Panc1 (cell line): ENCODE data around the gene PHRF1. TPM values are rescaled to one million over a fixed set of nuclear protein-coding genes. Genes with fewer than 3 reads are reported as not detected.

Source experiments
- ATAC-seq: fragments of 200-7000 bp; cut with Tn5 transposase; 2 replicates; pipeline ENCODE4 v1.9.1; 2020; ENCODE audit warnings: mild to moderate bottlenecking, moderate library complexity
- BruUV-seq: library from RNA; stranded (reverse); fragments of 400-500 nt; replicated peaks from 2 replicates; lab custom pipeline; 2021; lab: Mats Ljungman, UMichigan
- CTCF ChIA-PET: fragments of 300-600 bp; sonication (Branson Sonifier 250); formaldehyde crosslinking; loops from one replicate; lab custom pipeline; 2022; ENCODE audit warnings: antibody characterized with exemption; lab: Charles Lee
- POLR2A ChIA-PET: fragments of 300-600 bp; sonication (Branson Sonifier 250); formaldehyde crosslinking; loops from one replicate; lab custom pipeline; 2022; ENCODE audit warnings: antibody characterized with exemption; lab: Charles Lee
- DNase-seq: peaks from one replicate; pipeline ENCODE4 v3.0.0-alpha.2; 2010; ENCODE audit warnings: low read depth, low spot score
- H3K27ac ChIP-seq: 2 replicates; pipeline ENCODE4 v1.5.1; 2011; ENCODE audit warnings: mild to moderate bottlenecking, low read length, inconsistent platforms
- H3K27me3 ChIP-seq: fragments of 200-500 bp; sonication (Bioruptor generic); 2 replicates; pipeline ENCODE4 v1.6.0; 2014; ENCODE audit warnings: low read length, inconsistent platforms; ENCODE audit not compliant: control insufficient read depth, insufficient read depth
- H3K36me3 ChIP-seq: fragments of 200-500 bp; sonication (Bioruptor generic); 2 replicates; pipeline ENCODE4 v1.5.1; 2014; ENCODE audit warnings: inconsistent platforms, mild to moderate bottlenecking, low read length, moderate library complexity; ENCODE audit not compliant: control insufficient read depth, insufficient read depth
- H3K4me1 ChIP-seq: 2 replicates; pipeline ENCODE4 v1.5.1; 2011; ENCODE audit warnings: inconsistent platforms, mild to moderate bottlenecking, low read length, moderate library complexity; ENCODE audit not compliant: control insufficient read depth, insufficient read depth
- H3K4me3 ChIP-seq, 2 experiments: 2 replicates each; pipeline ENCODE4 v1.5.1; 2011 to 2012; ENCODE audit warnings: low read depth in 2 of 2, low read length in 2 of 2, mild to moderate bottlenecking in 2 of 2, inconsistent platforms in 1 of 2, moderate library complexity in 1 of 2
- H3K9me3 ChIP-seq: fragments of 200-500 bp; sonication (Bioruptor generic); 2 replicates; pipeline ENCODE4 v1.5.1; 2014; ENCODE audit warnings: low read depth, mild to moderate bottlenecking, inconsistent platforms, low read length, moderate library complexity; ENCODE audit not compliant: control insufficient read depth, insufficient read depth
- POLR2AphosphoS5 ChIP-seq: IDR thresholded peaks from 2 replicates; pipeline ENCODE4 v1.6.1; 2012; ENCODE audit warnings: mild to moderate bottlenecking, low read depth, low read length, moderate library complexity
- SIN3A ChIP-seq: IDR thresholded peaks from 2 replicates; pipeline ENCODE4 v1.6.1; 2012; ENCODE audit warnings: low read depth, mild to moderate bottlenecking, low read length, moderate library complexity, borderline replicate concordance; ENCODE audit not compliant: insufficient read depth
- TCF7L2 ChIP-seq: IDR thresholded peaks from 2 replicates; pipeline ENCODE4 v1.6.1; 2011; ENCODE audit warnings: mild to moderate bottlenecking, low read depth, low read length, inconsistent platforms
- in situ Hi-C: cut with HindIII; loops from 2 replicates; pipeline ENCODE4 v1.10.0; 2016; ENCODE audit warnings: low sequenced_read_pairs, low pct_unique_long_range_greater_than_20kb
- intact Hi-C: fragments of 100-400 bp; cut with micrococcal nuclease; formaldehyde crosslinking; loops from one replicate; pipeline ENCODE4 v1.10.0; 2022; ENCODE audit not compliant: unreplicated experiment
- total RNA-seq: library from RNA; stranded (reverse); gene quantifications from one replicate; pipeline ENCODE4 v1.2.1, GENCODE V29; 2021; ENCODE audit not compliant: unreplicated experiment
- TF ChIP-seq, protein P1 (sequence below), 2 experiments: IDR thresholded peaks; 2 replicates each; pipeline ENCODE4 v1.6.1; 2011 to 2012; ENCODE audit warnings: low read depth in 2 of 2, control low read depth in 1 of 2, low read length in 1 of 2, mild to moderate bottlenecking in 1 of 2, moderate library complexity in 1 of 2; ENCODE audit not compliant: insufficient read depth in 1 of 2
- TF ChIP-seq, protein P2 (sequence below): fragments of 450-650 bp; IDR thresholded peaks from 2 replicates; pipeline ENCODE4 v1.5.1; 2017; ENCODE audit warnings: mild to moderate bottlenecking

The PHRF1 gene
- total RNA-seq, 1 experiment from 2014 or later: 90.6 TPM

DNA sequence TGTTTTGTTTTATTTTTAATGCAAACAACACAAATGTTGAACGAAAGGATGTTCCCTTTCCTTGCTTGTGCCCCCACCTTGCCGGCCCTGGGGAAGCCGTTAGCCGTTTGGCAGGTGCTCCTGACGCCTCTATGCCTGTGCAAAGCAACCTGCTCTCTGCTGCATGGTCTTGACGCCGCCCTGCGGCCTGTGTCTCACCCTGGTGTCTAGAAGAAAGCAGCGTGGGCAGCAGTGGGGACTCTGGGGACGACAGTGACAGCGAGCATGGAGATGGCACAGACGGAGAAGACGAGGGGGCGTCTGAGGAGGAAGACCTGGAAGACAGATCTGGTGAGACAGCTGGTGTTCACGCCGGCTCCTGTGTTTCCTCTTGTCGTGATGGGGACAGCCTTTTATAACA lies 5.5 kb downstream of the PHRF1 start:
- no peaks in the 10 kb centered on the region for H3K27me3 ChIP-seq
- H3K9me3 ChIP-seq: no peaks in the 10 kb centered on the region
- ATAC-seq (no peak), DNase-seq (no peak)
- intact Hi-C loops (no loop called here), in situ Hi-C loops (no loop called here)
- BruUV-seq: TSS peak; percentile 61
- H3K36me3 ChIP-seq: peaks cover 8% of the 10 kb centered on the region; the same call in 1 of the 2 replicates
- peaks cover 22% of the 10 kb centered on the region for H3K4me1 ChIP-seq
- CTCF ChIA-PET: no interaction called here
- no peak overlapping the region for H3K4me3 ChIP-seq
- POLR2A ChIA-PET: no interaction called here
- TF ChIP-seq, protein P1, sequence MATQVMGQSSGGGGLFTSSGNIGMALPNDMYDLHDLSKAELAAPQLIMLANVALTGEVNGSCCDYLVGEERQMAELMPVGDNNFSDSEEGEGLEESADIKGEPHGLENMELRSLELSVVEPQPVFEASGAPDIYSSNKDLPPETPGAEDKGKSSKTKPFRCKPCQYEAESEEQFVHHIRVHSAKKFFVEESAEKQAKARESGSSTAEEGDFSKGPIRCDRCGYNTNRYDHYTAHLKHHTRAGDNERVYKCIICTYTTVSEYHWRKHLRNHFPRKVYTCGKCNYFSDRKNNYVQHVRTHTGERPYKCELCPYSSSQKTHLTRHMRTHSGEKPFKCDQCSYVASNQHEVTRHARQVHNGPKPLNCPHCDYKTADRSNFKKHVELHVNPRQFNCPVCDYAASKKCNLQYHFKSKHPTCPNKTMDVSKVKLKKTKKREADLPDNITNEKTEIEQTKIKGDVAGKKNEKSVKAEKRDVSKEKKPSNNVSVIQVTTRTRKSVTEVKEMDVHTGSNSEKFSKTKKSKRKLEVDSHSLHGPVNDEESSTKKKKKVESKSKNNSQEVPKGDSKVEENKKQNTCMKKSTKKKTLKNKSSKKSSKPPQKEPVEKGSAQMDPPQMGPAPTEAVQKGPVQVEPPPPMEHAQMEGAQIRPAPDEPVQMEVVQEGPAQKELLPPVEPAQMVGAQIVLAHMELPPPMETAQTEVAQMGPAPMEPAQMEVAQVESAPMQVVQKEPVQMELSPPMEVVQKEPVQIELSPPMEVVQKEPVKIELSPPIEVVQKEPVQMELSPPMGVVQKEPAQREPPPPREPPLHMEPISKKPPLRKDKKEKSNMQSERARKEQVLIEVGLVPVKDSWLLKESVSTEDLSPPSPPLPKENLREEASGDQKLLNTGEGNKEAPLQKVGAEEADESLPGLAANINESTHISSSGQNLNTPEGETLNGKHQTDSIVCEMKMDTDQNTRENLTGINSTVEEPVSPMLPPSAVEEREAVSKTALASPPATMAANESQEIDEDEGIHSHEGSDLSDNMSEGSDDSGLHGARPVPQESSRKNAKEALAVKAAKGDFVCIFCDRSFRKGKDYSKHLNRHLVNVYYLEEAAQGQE (IDR thresholded peaks at IDR 0.05; ENCODE audit: insufficient read depth in 1 of 2, low read depth in 2 of 2, low read length in 1 of 2): no peak
- TF ChIP-seq, protein P2, sequence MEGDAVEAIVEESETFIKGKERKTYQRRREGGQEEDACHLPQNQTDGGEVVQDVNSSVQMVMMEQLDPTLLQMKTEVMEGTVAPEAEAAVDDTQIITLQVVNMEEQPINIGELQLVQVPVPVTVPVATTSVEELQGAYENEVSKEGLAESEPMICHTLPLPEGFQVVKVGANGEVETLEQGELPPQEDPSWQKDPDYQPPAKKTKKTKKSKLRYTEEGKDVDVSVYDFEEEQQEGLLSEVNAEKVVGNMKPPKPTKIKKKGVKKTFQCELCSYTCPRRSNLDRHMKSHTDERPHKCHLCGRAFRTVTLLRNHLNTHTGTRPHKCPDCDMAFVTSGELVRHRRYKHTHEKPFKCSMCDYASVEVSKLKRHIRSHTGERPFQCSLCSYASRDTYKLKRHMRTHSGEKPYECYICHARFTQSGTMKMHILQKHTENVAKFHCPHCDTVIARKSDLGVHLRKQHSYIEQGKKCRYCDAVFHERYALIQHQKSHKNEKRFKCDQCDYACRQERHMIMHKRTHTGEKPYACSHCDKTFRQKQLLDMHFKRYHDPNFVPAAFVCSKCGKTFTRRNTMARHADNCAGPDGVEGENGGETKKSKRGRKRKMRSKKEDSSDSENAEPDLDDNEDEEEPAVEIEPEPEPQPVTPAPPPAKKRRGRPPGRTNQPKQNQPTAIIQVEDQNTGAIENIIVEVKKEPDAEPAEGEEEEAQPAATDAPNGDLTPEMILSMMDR: no peak
- TF ChIP-seq POLR2AphosphoS5 (no peak), SIN3A (no peak), TCF7L2 (no peak)
- H3K27ac ChIP-seq: no peak overlapping the region

DNA sequence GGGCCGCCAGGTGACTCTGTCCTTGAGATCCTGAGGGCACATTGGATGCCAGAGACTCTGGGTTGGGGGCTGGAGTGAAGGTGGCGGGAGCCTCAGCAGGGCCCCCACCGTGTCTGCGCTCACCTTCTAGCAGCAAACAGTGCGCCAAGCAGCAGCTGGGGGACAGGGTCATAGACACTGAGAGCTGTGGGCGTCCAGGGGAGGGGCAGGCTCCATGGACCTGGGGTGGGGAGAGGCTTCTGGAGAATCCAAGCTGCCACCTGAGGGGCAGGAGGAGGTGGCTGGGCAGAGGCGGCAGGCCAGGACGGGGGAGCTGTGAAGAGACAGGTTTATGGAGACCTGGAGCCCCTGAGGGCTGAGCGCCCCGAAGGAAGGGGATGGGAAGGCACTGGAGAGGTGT lies 8.0 kb downstream of the PHRF1 start:
- DNase-seq (no peak), ATAC-seq (no peak)
- TF ChIP-seq SIN3A (no peak), POLR2AphosphoS5 (no peak), TCF7L2 (no peak)
- TF ChIP-seq, protein P2: no peak
- TF ChIP-seq, protein P1 (IDR thresholded peaks at IDR 0.05; ENCODE audit: insufficient read depth in 1 of 2, low read depth in 2 of 2, low read length in 1 of 2): no peak
- BruUV-seq: no TSS peak
- Histone ChIP-seq H3K4me3 (no peak overlapping the region), H3K27me3 (no peaks in the 10 kb centered on the region), H3K27ac (no peak overlapping the region), H3K36me3 (peaks cover 10% of the 10 kb centered on the region; the same call in 1 of the 2 replicates), H3K4me1 (peaks cover 10% of the 10 kb centered on the region), H3K9me3 (no peaks in the 10 kb centered on the region)
- POLR2A ChIA-PET: interaction anchor here (0.6 to 1.0 kb wide), 3 partner anchors 10 to 110 kb away, joined by 3 to 5 read pairs (median 4); no protein-coding TSS in a partner anchor
- CTCF ChIA-PET: no interaction called here
- in situ Hi-C loops (no loop called here), intact Hi-C loops (no loop called here)
